C4-2B (cell line): ENCODE results near the gene KRTAP5-8.

ENCODE experiments used
- CTCF ChIP-seq: fragments of 450-650 bp; conservative IDR thresholded peaks from 2 replicates; pipeline ENCODE4 v1.5.1; 2017; ENCODE audit warnings: mild to moderate bottlenecking
- ZFX ChIP-seq: fragments of 450-650 bp; IDR thresholded peaks from 2 replicates; pipeline ENCODE4 v1.6.1; 2017

GRCh38 chr11:71525938-71526495 is 11.8 kb upstream of the KRTAP5-8 start:
- TF ChIP-seq CTCF (no peak), ZFX (no peak)
